A549 (cell line): Measurements from ENCODE around the gene EPHB1.

Experiments
- CBX2 ChIP-seq: fragments of 200-600 bp; sonication (generic); IDR thresholded peaks from 2 replicates; pipeline ENCODE4 v1.6.1; 2016; ENCODE audit warnings: low read depth, mild to moderate bottlenecking, borderline replicate concordance
- CBX8 ChIP-seq: fragments of 200-600 bp; sonication (generic); IDR thresholded peaks from 2 replicates; pipeline ENCODE4 v1.6.1; 2016
- EHMT2 ChIP-seq: fragments of 200-600 bp; sonication (generic); IDR thresholded peaks from 2 replicates; pipeline ENCODE4 v1.6.1; 2016; ENCODE audit warnings: antibody characterized with exemption, low read depth, mild to moderate bottlenecking, moderate library complexity
- EP300 ChIP-seq, 2 experiments: fragments of >200 bp; sonication (Bioruptor Twin); formaldehyde crosslinking; IDR thresholded peaks; 2 replicates in 1 of 2; 3 replicates in 1 of 2; pipeline ENCODE4 v1.6.1; 2016 to 2017
- JUN ChIP-seq, 2 experiments: fragments of >200 bp; sonication (Bioruptor Twin); formaldehyde crosslinking; IDR thresholded peaks; 2 replicates in 1 of 2; 3 replicates in 1 of 2; pipeline ENCODE4 v1.6.1; 2016 to 2017
- JUNB ChIP-seq: fragments of >200 bp; sonication (Bioruptor Twin); formaldehyde crosslinking; IDR thresholded peaks from 2 replicates; pipeline ENCODE4 v1.6.1; 2016
- MAFK ChIP-seq: fragments of 450-650 bp; IDR thresholded peaks from 2 replicates; pipeline ENCODE4 v1.6.1; 2014; ENCODE audit not compliant: partially characterized antibody
- MAX ChIP-seq: IDR thresholded peaks from 2 replicates; pipeline ENCODE4 v1.6.1; 2012
- PHF8 ChIP-seq: fragments of 200-600 bp; sonication (generic); IDR thresholded peaks from 2 replicates; pipeline ENCODE4 v1.6.1; 2016; ENCODE audit warnings: low read depth, mild to moderate bottlenecking, antibody characterized with exemption, moderate library complexity, borderline replicate concordance
- POLR2A ChIP-seq: IDR thresholded peaks from 2 replicates; pipeline ENCODE4 v1.6.1; 2012; ENCODE audit warnings: mild to moderate bottlenecking, low read length
- SMC3 ChIP-seq: fragments of >200 bp; sonication (Bioruptor Twin); formaldehyde crosslinking; IDR thresholded peaks from 3 replicates; pipeline ENCODE4 v1.6.1; 2018; ENCODE audit warnings: inconsistent platforms
- TF ChIP-seq, protein P1 (sequence below): fragments of >200 bp; sonication (Bioruptor Twin); formaldehyde crosslinking; IDR thresholded peaks from 3 replicates; pipeline ENCODE4 v1.5.1; 2016

GRCh38 chr3:135127946-135128470 is 332.9 kb downstream of the EPHB1 start:
- TF ChIP-seq, protein P1, sequence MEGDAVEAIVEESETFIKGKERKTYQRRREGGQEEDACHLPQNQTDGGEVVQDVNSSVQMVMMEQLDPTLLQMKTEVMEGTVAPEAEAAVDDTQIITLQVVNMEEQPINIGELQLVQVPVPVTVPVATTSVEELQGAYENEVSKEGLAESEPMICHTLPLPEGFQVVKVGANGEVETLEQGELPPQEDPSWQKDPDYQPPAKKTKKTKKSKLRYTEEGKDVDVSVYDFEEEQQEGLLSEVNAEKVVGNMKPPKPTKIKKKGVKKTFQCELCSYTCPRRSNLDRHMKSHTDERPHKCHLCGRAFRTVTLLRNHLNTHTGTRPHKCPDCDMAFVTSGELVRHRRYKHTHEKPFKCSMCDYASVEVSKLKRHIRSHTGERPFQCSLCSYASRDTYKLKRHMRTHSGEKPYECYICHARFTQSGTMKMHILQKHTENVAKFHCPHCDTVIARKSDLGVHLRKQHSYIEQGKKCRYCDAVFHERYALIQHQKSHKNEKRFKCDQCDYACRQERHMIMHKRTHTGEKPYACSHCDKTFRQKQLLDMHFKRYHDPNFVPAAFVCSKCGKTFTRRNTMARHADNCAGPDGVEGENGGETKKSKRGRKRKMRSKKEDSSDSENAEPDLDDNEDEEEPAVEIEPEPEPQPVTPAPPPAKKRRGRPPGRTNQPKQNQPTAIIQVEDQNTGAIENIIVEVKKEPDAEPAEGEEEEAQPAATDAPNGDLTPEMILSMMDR: no peak
- TF ChIP-seq MAFK (no peak), JUN (IDR thresholded peaks at IDR 0.05) (no peak), SMC3 (no peak), EHMT2 (no peak), MAX (no peak), POLR2A (no peak), CBX8 (no peak), EP300 (IDR thresholded peaks at IDR 0.05) (no peak), PHF8 (no peak), JUNB (no peak), CBX2 (no peak)
